ENCODE measurements around the gene WDR76.

DNA sequence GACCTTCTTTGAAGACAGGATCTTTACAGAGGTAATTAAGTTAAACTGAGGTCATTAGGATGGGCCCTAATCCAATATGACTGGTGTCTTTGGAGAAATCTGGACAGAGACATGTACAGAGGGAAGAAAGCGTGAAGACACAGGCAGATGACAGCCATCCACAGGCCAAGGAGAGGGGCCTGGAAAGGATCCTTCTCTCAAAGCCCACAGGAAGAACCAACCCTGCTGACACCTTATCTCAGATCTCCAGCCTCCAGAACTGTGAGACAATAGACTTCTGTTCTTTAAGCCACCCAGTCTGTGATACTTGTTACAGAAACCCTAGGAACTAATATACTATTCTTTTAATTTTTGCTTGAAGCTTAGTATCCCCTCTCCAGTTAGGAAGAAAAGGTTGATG lies 74.2 kb downstream of the WDR76 start:
- TF ChIP-seq CTCF (IDR thresholded peaks at IDR 0.05) (no peak), POLR2A (IDR thresholded peaks at IDR 0.05) (no peak)

Data from adrenal gland (tissue), 5 donors.